Rectal smooth muscle tissue (tissue), 1 donor: ENCODE data around the gene WWC2.
"Not testable (repeated sequence)": the region's sequence is repeated elsewhere in the genome, so short reads cannot be mapped to it uniquely, and the experiment has no call there.

Source experiments
- H3K27ac ChIP-seq: one replicate; pipeline ENCODE4 v1.7.0; 2013; ENCODE audit warnings: low read depth, low read length, inconsistent platforms
- H3K27me3 ChIP-seq: one replicate; pipeline ENCODE4 v1.7.0; 2013; ENCODE audit warnings: low read length; ENCODE audit not compliant: control insufficient read depth, insufficient read depth
- H3K36me3 ChIP-seq: one replicate; pipeline ENCODE4 v1.7.0; 2013; ENCODE audit warnings: low read length; ENCODE audit not compliant: control insufficient read depth, insufficient read depth
- H3K4me1 ChIP-seq: one replicate; pipeline ENCODE4 v1.7.0; 2013; ENCODE audit warnings: low read length; ENCODE audit not compliant: control insufficient read depth, insufficient read depth
- H3K4me3 ChIP-seq: one replicate; pipeline ENCODE4 v1.7.0; 2013; ENCODE audit warnings: low read length
- H3K9ac ChIP-seq: one replicate; pipeline ENCODE4 v1.7.0; 2013; ENCODE audit warnings: low read length

Gene WWC2

DNA sequence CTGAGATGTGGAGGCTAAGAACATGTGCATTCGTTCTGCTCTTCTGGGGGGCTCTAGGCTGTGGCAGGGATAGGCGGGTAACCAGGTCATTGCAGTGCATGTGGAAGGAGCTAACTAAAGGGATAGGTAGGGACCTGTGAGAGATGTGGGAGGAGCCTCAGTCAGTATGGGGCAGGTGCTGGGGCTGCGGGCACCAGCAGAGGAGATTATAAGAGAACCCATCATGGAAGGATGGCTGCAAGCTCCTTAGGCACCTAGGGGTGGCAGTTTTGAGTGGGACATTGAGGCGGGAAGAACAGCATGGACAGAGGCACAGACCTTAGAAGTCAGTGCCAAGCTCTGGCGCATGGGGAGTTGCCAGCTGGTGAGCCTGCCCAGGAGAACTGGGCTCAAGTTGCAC lies 213.8 kb downstream of the WWC2 start:
- Histone ChIP-seq H3K36me3 (peaks cover 4% of the 10 kb centered on the region), H3K27me3 (no peaks in the 10 kb centered on the region), H3K4me1 (no peaks in the 10 kb centered on the region), H3K27ac (no peak overlapping the region), H3K4me3 (no peak overlapping the region), H3K9ac (no peak overlapping the region)

DNA sequence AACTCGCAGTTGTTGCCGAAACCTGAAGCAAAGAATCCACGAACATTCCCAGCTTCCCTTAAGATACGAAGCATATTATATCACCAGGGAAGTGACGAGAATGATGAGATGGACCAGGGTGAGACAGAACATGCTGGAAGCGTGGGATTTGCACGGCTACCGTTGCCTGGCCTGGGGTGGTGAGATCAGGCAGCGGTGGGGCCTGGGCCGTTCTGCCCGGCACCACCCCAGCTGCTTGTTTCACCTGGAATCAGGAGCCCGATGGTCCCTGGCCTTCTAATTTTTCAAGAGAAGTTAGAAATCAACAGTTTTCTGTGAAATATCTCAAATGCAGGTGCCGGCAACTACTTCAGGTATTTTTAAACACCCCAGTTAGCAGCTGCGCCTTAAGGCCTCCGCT lies 215.3 kb downstream of the WWC2 start:
- no peak overlapping the region for H3K27ac ChIP-seq
- H3K27me3 ChIP-seq: no peaks in the 10 kb centered on the region
- peaks cover 7% of the 10 kb centered on the region for H3K36me3 ChIP-seq
- no peak overlapping the region for H3K4me3 ChIP-seq
- H3K9ac ChIP-seq: no peak overlapping the region
- no peaks in the 10 kb centered on the region for H3K4me1 ChIP-seq

DNA sequence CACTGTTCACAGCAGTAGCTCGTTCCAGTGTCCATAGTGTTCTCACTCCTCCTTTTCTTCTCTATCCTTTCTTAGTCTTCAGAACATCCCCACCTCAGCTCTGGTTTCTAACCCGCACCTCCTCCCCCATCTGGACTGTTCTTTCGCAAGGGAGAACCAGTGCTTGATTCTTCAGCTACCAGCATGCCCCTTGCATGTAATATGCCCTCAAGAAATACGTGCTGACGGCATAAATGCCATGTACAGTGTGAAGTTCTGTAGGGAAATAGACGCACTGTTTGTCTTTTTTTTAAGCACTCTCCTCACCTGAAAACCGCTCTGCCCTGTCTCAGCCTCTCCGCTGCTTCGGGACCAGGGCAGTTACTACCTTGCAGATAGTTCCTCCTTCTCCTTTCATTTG lies 215.7 kb downstream of the WWC2 start:
- H3K9ac ChIP-seq: no peak overlapping the region
- H3K4me3 ChIP-seq: no peak overlapping the region
- no peaks in the 10 kb centered on the region for H3K27me3 ChIP-seq
- H3K27ac ChIP-seq: no peak overlapping the region
- no peaks in the 10 kb centered on the region for H3K4me1 ChIP-seq
- H3K36me3 ChIP-seq: peaks cover 7% of the 10 kb centered on the region

DNA sequence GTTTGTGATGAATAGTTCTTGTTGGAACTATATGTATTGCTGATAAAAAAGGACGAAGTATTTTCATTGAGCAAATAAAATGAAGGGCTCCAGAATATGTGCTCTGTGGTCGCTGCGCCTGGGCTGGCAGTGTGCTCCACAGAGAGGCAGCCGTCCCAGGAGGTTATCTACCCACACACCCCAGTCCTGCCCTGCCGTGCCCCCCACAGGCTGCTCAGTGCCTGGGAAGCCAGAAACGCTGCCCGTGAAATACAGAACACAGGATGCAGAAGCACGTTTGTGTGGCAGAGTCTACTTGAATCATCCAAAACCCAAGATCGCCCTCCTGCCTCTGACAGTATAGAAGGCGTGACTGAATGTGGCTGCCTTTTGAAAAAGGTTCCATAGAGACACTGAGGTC lies 219.6 kb downstream of the WWC2 start:
- H3K9ac ChIP-seq: no peak overlapping the region
- H3K4me3 ChIP-seq: no peak overlapping the region
- no peaks in the 10 kb centered on the region for H3K27me3 ChIP-seq
- no peaks in the 10 kb centered on the region for H3K4me1 ChIP-seq
- H3K27ac ChIP-seq: no peak overlapping the region
- H3K36me3 ChIP-seq: peaks cover 3% of the 10 kb centered on the region

DNA sequence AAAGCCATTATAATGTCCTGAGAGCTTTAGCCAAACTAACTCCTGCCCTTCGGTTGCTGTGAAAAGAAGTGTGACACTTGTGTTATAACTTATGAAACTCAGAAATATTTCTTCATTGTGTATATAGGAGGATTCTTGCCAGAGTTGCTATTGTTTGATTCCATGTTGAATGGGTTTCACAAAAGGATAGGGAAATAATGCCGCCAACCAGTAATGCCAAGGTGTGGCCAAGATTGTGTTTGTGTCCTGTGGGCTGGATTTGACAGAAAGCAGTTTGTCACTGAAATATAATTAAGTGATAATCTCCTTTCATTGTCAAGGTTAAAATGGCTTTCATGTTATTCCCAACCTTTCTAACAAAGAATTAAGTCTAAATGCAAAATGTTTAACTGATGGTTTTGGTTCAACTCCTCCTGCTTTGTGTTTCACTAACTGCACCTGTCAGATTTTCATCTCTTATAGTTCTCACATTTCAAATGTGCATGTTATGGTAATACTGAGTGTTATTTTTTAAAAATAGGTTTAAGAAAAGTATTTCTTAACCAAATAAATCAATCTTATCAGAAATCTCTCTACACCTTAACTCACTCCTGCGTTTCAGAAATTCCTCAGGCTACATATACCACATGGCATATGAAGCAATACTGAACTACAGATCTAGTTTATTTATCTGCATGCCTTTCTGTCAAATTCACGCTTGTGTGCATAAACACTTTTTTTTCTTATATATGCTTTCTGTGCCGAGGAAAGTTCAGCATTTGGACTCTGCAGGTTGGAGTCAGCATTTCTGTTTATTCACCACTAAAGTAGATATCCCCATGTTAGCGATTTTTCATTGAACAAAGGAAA lies 221.4 kb downstream of the WWC2 start, which contains the start of gene CLDN22:
Gene CLDN22 (minus strand): TSS at position 66 of the 849 bp plus-strand sequence. CDS start 58 bp downstream, at position 8.
- Histone ChIP-seq H3K27me3 (no peaks in the 10 kb centered on the region), H3K36me3 (peaks cover 3% of the 10 kb centered on the region), H3K27ac (no peak within 1 kb of the TSS), H3K4me1 (no peaks in the 10 kb centered on the region), H3K9ac (no peak within 1 kb of the TSS), H3K4me3 (no peak within 1 kb of the TSS)

DNA sequence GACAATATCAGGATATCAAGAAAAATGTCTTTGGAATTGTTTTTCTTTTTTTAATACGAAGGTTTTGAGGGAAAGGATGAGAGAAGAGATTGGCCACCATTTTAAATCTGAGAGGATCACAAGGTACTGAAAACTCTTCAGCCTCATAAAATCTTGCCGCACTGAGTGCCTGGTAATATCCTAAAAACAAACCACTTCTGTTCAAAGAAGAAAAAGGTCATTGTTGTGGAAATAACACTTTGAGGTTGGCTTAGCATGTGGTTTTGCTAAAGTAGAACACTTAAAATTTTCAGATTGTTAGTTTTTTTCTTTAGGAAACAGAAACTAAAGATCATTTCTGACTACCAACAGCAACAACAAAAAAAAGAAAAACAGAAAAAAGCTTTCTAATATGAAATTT lies 222.0 kb downstream of the WWC2 start:
- no peak overlapping the region for H3K27ac ChIP-seq
- no peaks in the 10 kb centered on the region for H3K27me3 ChIP-seq
- H3K9ac ChIP-seq: no peak overlapping the region
- H3K4me3 ChIP-seq: no peak overlapping the region
- H3K4me1 ChIP-seq: no peaks in the 10 kb centered on the region
- peaks cover 3% of the 10 kb centered on the region for H3K36me3 ChIP-seq

DNA sequence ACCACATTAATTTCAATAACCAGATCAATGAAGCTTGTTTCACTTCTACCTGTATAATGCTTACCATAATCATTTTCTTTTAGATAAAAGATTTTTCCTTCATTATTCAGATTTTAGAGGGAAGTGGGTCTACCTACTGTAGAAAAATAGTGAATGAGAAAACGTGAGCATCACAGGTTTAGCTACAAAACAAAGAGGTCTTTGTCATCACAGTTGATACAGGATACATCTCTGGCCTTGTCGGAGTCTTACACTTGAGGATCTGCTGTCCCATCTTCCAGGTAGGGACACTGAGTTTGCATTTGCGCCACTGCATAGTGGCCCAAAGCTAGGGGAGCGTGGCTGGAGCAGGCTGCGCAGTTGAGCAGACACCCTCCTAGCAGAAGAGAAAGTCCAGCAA lies 222.5 kb downstream of the WWC2 start:
- H3K27ac ChIP-seq: no peak overlapping the region
- peaks cover 3% of the 10 kb centered on the region for H3K36me3 ChIP-seq

DNA sequence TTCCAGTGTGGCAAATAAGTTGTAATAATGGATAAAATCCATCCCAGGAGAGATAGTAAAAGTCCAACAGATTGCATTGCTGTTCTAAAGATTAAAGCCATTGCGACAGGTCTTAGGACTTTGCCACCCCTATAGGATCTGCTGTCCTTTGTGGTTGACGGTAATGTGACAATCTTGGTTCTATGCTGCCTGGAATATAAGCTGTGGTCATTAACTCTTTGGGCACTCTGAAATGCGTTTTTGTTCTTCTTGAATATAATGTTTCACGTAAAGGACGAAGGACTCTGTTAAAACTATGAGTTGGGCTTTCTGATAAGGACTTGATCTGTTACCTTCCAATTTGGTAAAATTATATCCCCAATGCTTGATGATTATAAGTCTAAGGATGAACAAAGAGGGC lies 223.3 kb downstream of the WWC2 start, which contains the start of gene CLDN24:
Gene CLDN24 (minus strand): TSS at position 101 of the 400 bp plus-strand sequence. CDS start 0 bp downstream, at position 101.
- no peaks in the 10 kb centered on the region for H3K4me1 ChIP-seq
- H3K4me3 ChIP-seq: no peak within 1 kb of the TSS
- H3K27ac ChIP-seq: no peak within 1 kb of the TSS
- H3K27me3 ChIP-seq: no peaks in the 10 kb centered on the region
- H3K9ac ChIP-seq: no peak within 1 kb of the TSS
- H3K36me3 ChIP-seq: peaks cover 3% of the 10 kb centered on the region

More for the DNA sequence above, 222.5 kb downstream of the WWC2 start:
- no peaks in the 10 kb centered on the region for H3K4me1 ChIP-seq
- no peak overlapping the region for H3K4me3 ChIP-seq
- H3K27me3 ChIP-seq: no peaks in the 10 kb centered on the region
- H3K9ac ChIP-seq: no peak overlapping the region

DNA sequence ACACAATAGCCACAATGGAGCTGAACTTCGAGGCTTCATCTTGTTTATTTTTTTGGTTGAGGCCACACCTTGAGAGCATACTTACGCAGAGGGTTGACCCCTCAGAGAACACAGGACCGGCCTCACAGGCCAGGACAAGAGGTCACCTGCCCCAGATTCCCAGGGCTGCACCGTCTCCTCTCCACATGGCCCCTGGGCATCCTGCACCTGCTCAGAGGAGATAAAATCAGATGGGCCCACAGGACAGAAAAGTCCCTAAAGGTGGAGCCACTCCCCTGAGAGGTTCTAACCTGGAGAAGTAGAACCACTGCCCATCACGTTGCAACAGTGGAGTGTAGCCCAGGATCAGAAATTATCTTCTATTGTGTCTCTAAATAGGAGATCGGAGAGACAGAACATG lies 224.2 kb downstream of the WWC2 start:
- Histone ChIP-seq H3K27me3 (no peaks in the 10 kb centered on the region), H3K36me3 (peaks cover 3% of the 10 kb centered on the region), H3K4me3 (no peak overlapping the region), H3K9ac (no peak overlapping the region), H3K4me1 (no peaks in the 10 kb centered on the region), H3K27ac (no peak overlapping the region)

DNA sequence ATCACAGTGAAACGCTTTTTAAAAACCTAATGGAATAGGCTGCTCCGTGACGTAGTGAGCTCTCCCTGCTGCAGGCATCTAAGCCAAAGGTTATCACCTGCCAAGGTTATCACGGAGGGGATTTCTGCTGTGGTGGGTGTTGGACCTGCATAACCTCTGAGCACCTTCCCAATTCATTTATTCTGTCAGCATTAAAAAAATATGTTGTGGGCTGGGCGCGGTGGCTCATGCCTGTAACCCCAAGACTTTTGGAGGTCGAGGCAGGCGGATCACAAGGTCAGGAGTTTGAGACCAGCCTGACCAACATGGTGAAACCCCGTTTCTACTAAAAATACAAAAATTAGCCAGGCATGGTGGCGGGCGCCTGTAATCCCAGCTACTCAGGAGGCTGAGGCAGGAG lies 225.0 kb downstream of the WWC2 start:
- H3K4me3 ChIP-seq, H3K27me3 ChIP-seq, H3K9ac ChIP-seq, H3K4me1 ChIP-seq, H3K27ac ChIP-seq, H3K36me3 ChIP-seq: not testable (repeated sequence)

DNA sequence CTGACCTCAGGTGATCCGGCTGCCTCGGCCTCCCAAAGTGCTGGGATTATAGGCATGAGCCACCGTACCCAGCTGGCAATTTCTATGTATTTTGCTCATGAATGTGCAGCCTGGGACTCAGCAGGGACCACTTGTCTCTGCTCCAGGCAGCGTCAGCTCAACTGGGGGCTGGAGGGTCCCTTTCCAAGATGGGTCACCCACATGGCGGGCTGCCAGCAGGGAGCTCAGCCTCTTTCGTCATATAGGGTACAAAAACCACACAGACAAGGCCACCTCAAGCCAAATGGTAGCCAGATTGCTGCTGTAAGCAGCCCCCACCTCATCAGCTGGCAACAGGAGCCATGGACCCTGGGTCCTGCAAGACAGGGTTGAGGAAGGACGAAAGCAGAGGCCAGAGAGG lies 225.6 kb downstream of the WWC2 start:
- no peak overlapping the region for H3K27ac ChIP-seq
- no peak overlapping the region for H3K4me3 ChIP-seq
- no peaks in the 10 kb centered on the region for H3K27me3 ChIP-seq
- no peak overlapping the region for H3K9ac ChIP-seq
- H3K4me1 ChIP-seq: no peaks in the 10 kb centered on the region
- H3K36me3 ChIP-seq: no peaks in the 10 kb centered on the region

DNA sequence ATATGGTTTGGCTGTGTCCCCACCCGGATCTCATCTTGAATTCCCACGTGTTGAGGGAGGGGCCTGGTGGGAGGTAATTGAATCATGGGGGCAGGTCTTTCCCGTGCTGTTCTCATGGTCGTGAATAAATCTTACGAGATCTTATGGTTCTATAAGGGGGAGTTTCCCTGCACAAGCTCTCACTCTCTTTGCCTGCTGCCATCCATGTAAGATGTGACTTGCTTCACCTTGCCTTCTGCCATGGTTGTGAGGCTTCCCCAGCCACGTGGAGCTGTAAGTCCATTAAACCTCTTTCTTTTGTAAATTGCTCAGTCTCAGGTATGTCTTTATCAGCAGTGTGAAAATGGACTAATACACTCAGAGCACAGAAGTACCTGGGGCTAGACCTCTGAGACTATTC lies 227.3 kb downstream of the WWC2 start:
- not testable (repeated sequence) for H3K4me3 ChIP-seq, H3K9ac ChIP-seq, H3K36me3 ChIP-seq, H3K4me1 ChIP-seq, H3K27ac ChIP-seq, H3K27me3 ChIP-seq

DNA sequence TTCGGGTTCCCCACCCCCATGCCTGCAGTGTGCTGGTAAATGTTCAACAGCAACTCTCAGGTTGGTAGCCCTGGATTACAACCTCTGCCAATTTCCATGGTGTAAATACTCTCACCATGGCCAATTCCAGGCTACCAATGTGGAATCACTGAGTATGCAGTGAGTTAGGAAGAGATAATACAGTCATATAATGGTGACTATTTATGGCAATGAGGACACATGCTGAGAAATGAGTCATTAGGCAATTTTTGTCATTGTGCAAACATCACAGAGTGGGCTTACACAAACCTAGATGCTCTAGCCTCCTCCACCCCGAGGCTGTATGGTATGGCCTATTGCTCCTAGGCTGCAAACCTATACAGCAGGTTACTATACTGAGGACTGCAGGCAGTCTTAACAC lies 227.8 kb downstream of the WWC2 start:
- H3K4me1 ChIP-seq: no peaks in the 10 kb centered on the region
- no peak overlapping the region for H3K27ac ChIP-seq
- H3K9ac ChIP-seq: no peak overlapping the region
- H3K27me3 ChIP-seq: no peaks in the 10 kb centered on the region
- H3K4me3 ChIP-seq: no peak overlapping the region
- no peaks in the 10 kb centered on the region for H3K36me3 ChIP-seq
